K562 (cell line): ENCODE results near the gene SIGLEC14. TPM values are rescaled to one million over a fixed set of nuclear protein-coding genes. Genes with fewer than 3 reads are reported as not detected.

Experiments
- ATAC-seq: fragments of 200-7000 bp; cut with Tn5 transposase; 3 replicates; pipeline ENCODE4 v1.9.1; 2020; ENCODE audit warnings: moderate library complexity
- BruUV-seq: library from RNA; stranded (reverse); fragments of 400-500 nt; replicated peaks from 2 replicates; lab custom pipeline; 2021; lab: Mats Ljungman, UMichigan
- CTCF ChIA-PET: fragments of 300-600 bp; formaldehyde crosslinking; extraction: SDS; loops from one replicate; lab custom pipeline; 2021; ENCODE audit warnings: low intra/inter-chr PET ratio; lab: Yijun Ruan, JAX
- POLR2A ChIA-PET: fragments of 300-600, 350-650 bp; sonication (Branson Sonifier 250); formaldehyde crosslinking; extraction: SDS; loops from one replicate; lab custom pipeline; 2021; ENCODE audit warnings: antibody characterized with exemption, inconsistent platforms; lab: Yijun Ruan, JAX
- DNase-seq, 4 experiments: peaks; one replicate each; pipeline versions ENCODE4 v3.0.0 to v3.0.0-alpha.2; 2011 to 2018; ENCODE audit warnings: low spot score in 3 of 4, mixed read lengths in 3 of 4; ENCODE audit errors: extremely low read depth in 1 of 4
- FAIRE-seq: peaks from 2 replicates; lab custom pipeline; 2011; peaks lifted over from hg19 to GRCh38; lab: Jason Lieb, UNC
- H2AFZ ChIP-seq: 2 replicates; pipeline ENCODE4 v1.6.0; 2011; ENCODE audit warnings: low read depth, low read length, control low read depth, inconsistent platforms
- H3K27ac ChIP-seq: fragments of 200-600 bp; 3 replicates; pipeline ENCODE4 v1.8.0; 2011; ENCODE audit warnings: low read depth, mild to moderate bottlenecking, control low read depth, inconsistent platforms, low read length, moderate library complexity, mixed read lengths; ENCODE audit errors: extremely low read depth
- H3K27me3 ChIP-seq, 2 experiments: fragments of 300-600 bp in 1 of 2; 2 replicates in 1 of 2; 3 replicates in 1 of 2; pipeline versions ENCODE4 v1.6.0 to v1.8.0; 2011; ENCODE audit warnings: inconsistent platforms in 2 of 2, low read length in 2 of 2, mild to moderate bottlenecking in 1 of 2, mixed read lengths in 1 of 2, moderate library complexity in 1 of 2; ENCODE audit not compliant: control insufficient read depth in 2 of 2, insufficient read depth in 2 of 2
- H3K36me3 ChIP-seq: fragments of 300-600 bp; 3 replicates; pipeline ENCODE4 v1.8.0; 2011; ENCODE audit warnings: mild to moderate bottlenecking, low read length, inconsistent platforms; ENCODE audit not compliant: control insufficient read depth, insufficient read depth
- H3K4me1 ChIP-seq, 2 experiments: fragments of 200-600 bp in 1 of 2; replicated peaks in 1 of 2; 2 replicates in 1 of 2; 3 replicates in 1 of 2; pipeline versions ENCODE4 v1.5.1 to v1.8.0; 2011; ENCODE audit warnings: inconsistent platforms in 2 of 2, low read length in 2 of 2, mild to moderate bottlenecking in 1 of 2, mixed read lengths in 1 of 2, moderate library complexity in 1 of 2; ENCODE audit not compliant: control insufficient read depth in 2 of 2, insufficient read depth in 2 of 2
- H3K4me2 ChIP-seq: 2 replicates; pipeline ENCODE4 v1.6.1; 2011; ENCODE audit warnings: low read length, control low read depth, inconsistent platforms, mixed read lengths; ENCODE audit not compliant: insufficient read depth
- H3K4me3 ChIP-seq: fragments of 200-600 bp; sonication (generic), shearing (Covaris generic); 2 replicates; pipeline ENCODE4 v1.5.1; 2016; ENCODE audit warnings: control low read depth, inconsistent platforms
- H3K79me2 ChIP-seq: fragments of 200-600 bp; 3 replicates; pipeline ENCODE4 v1.8.0; 2011; ENCODE audit warnings: low read length, inconsistent platforms; ENCODE audit not compliant: control insufficient read depth, insufficient read depth
- H3K9ac ChIP-seq, 2 experiments: 2 replicates each; pipeline versions ENCODE4 v1.6.0 to v1.6.1; 2011; ENCODE audit warnings: low read depth in 2 of 2, low read length in 2 of 2, control low read depth in 1 of 2, inconsistent platforms in 1 of 2, mild to moderate bottlenecking in 1 of 2, mixed read lengths in 1 of 2; ENCODE audit not compliant: insufficient read depth in 1 of 2
- H3K9me1 ChIP-seq: one replicate; pipeline ENCODE4 v1.6.0; 2011; ENCODE audit warnings: inconsistent platforms, mild to moderate bottlenecking, low read length, moderate library complexity; ENCODE audit not compliant: control insufficient read depth, insufficient read depth
- H3K9me3 ChIP-seq: replicated peaks from 2 replicates; pipeline ENCODE4 v1.5.1; 2011; ENCODE audit warnings: low read depth, low read length, inconsistent platforms; ENCODE audit not compliant: control insufficient read depth, insufficient read depth
- H4K20me1 ChIP-seq: replicated peaks from 2 replicates; pipeline ENCODE4 v1.6.1; 2011; ENCODE audit warnings: low read length, inconsistent platforms, mixed read lengths; ENCODE audit not compliant: control insufficient read depth, insufficient read depth
- DMBX1 ChIP-seq: fragments of 250-450 bp; sonication (Bioruptor Pico); IDR thresholded peaks from 2 replicates; pipeline ENCODE4 v1.8.0; 2022; ENCODE audit warnings: inconsistent platforms, mild to moderate bottlenecking, moderate library complexity, borderline replicate concordance
- HIVEP1 ChIP-seq: fragments of 250-450 bp; sonication (Bioruptor Pico); IDR thresholded peaks from 2 replicates; pipeline ENCODE4 v1.4.0; 2020; ENCODE audit warnings: mild to moderate bottlenecking
- MEF2D ChIP-seq: conservative IDR thresholded peaks from 2 replicates; pipeline ENCODE4 v1.6.1; 2016; ENCODE audit warnings: low read depth, missing genetic modification characterization, missing compliant biosample characterization
- MTA2 ChIP-seq: fragments of 450-650 bp; IDR thresholded peaks from 2 replicates; pipeline ENCODE4 v1.6.1; 2016; ENCODE audit warnings: low read depth
- NFE2 ChIP-seq: IDR thresholded peaks from 2 replicates; pipeline ENCODE4 v1.6.1; 2014; ENCODE audit warnings: antibody characterized with exemption, low read depth
- NFRKB ChIP-seq: fragments of 450-650 bp; IDR thresholded peaks from 2 replicates; pipeline ENCODE4 v1.6.1; 2016; ENCODE audit warnings: low read depth
- POLR2AphosphoS5 ChIP-seq: IDR thresholded peaks from 2 replicates; pipeline ENCODE4 v1.6.1; 2011; ENCODE audit warnings: mild to moderate bottlenecking, low read depth, low read length, moderate library complexity; ENCODE audit not compliant: control insufficient read depth, insufficient read depth
- RBM34 ChIP-seq: fragments of 200-400 bp; formaldehyde crosslinking; IDR thresholded peaks from 2 replicates; pipeline ENCODE4 v1.6.1; 2018; ENCODE audit warnings: low read length, borderline replicate concordance; ENCODE audit not compliant: insufficient read depth
- TEAD4 ChIP-seq, 2 experiments: sonication (generic) in 1 of 2; formaldehyde crosslinking in 1 of 2; IDR thresholded peaks; 2 replicates each; pipeline versions ENCODE4 v1.6.1 to v1.8.0; 2012 to 2022; ENCODE audit warnings: borderline replicate concordance in 1 of 2, inconsistent platforms in 1 of 2, low read length in 1 of 2, mild to moderate bottlenecking in 1 of 2, missing genetic modification reagents in 1 of 2
- ZC3H11A ChIP-seq: IDR thresholded peaks from 2 replicates; pipeline ENCODE4 v1.6.1; 2012; ENCODE audit warnings: low read depth, low read length, improper control_type of control experiment
- ZC3H8 ChIP-seq: fragments of 450-650 bp; IDR thresholded peaks from 2 replicates; pipeline ENCODE4 v1.6.1; 2017
- ZNF655 ChIP-seq: fragments of 250-450 bp; sonication (Bioruptor Pico); IDR thresholded peaks from 2 replicates; pipeline ENCODE4 v1.5.0; 2021
- WGBS: fragments of 100-300 bp; shearing (Covaris generic); methylation state at CpG from one replicate; pipeline ENCODE4 v1.1.6; 2016; ENCODE audit warnings: low coverage, mixed read lengths; ENCODE audit not compliant: insufficient coverage; ENCODE audit errors: missing lambda C conversion rate; 5-methylcytosine and 5-hydroxymethylcytosine counted together
- in situ Hi-C: fragments of 300-500 bp; cut with MboI; formaldehyde crosslinking; loops from 4 replicates; pipeline ENCODE4 v1.15.0; 2018; ENCODE audit warnings: inconsistent platforms, mixed read lengths
- intact Hi-C: fragments of 100-400 bp; cut with micrococcal nuclease; formaldehyde crosslinking; loops from 2 replicates; pipeline ENCODE4 v1.14.2; 2022
- polyA plus RNA-seq, 8 experiments: library from polyadenylated mRNA; depleted of rRNA in 4 of 8; stranded (reverse) in 5 of 8; unstranded in 3 of 8; fragments of >200 nt; fragmentation: Nextera tagmentation in 2 of 8; fragmentation: Illumina TruSeq in 1 of 8; extraction: Ambion mirVana in 2 of 8; extraction: Trizol in 1 of 8; gene quantifications; 2 replicates each; pipeline versions ENCODE4 v1.2.1 to v1.2.3, GENCODE V29; 2011 to 2014; ENCODE audit warnings: inconsistent platforms in 1 of 8, missing spikeins in 1 of 8
- total RNA-seq, 7 experiments: library from RNA; depleted of rRNA in 6 of 7; stranded (reverse); fragments of >200 nt in 6 of 7; fragmentation: Illumina TruSeq in 2 of 7; extraction: Trizol in 2 of 7; gene quantifications; 2 replicates each; pipeline versions ENCODE4 v1.2.1 to v1.2.3, GENCODE V29; 2011 to 2021; ENCODE audit warnings: low replicate concordance in 1 of 7
- TF ChIP-seq, protein P1 (sequence below): sonication (generic); formaldehyde crosslinking; IDR thresholded peaks from 2 replicates; pipeline ENCODE4 v1.8.0; 2022; ENCODE audit warnings: missing genetic modification reagents, mild to moderate bottlenecking, moderate library complexity, borderline replicate concordance
- TF ChIP-seq, protein P2 (sequence below): IDR thresholded peaks from 2 replicates; pipeline ENCODE4 v1.6.1; 2014; ENCODE audit warnings: antibody characterized with exemption

SIGLEC14 gene
- total and polyA plus RNA-seq, 9 of the 15 experiments (the other 6 are each of a cell fraction or from before 2014, with no cell fraction given), result not detected

GRCh38 chr19:51687791-51688670 lies 41.4 kb upstream of the SIGLEC14 start (continued):
- TF ChIP-seq, protein P1, sequence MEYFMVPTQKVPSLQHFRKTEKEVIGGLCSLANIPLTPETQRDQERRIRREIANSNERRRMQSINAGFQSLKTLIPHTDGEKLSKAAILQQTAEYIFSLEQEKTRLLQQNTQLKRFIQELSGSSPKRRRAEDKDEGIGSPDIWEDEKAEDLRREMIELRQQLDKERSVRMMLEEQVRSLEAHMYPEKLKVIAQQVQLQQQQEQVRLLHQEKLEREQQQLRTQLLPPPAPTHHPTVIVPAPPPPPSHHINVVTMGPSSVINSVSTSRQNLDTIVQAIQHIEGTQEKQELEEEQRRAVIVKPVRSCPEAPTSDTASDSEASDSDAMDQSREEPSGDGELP (CRISPR knock-in tag), result peak; percentile 39; the same call in 1 of the 2 replicates
- TF ChIP-seq HIVEP1, result 0 out of 2 replicates have a peak, but pooled peaks have one; percentile 33
- 0 out of 2 replicates have a peak, but pooled peaks have one; percentile 19 for TF ChIP-seq MEF2D (tag)

- Histone ChIP-seq H3K9me3 (0 out of 2 replicates have a peak, but pooled peaks cover 3% of the 10 kb centered on the region), H3K79me2 (peaks cover 36% of the 10 kb centered on the region), H3K36me3 (no peaks in the 10 kb centered on the region), H3K9me1 (no peaks in the 10 kb centered on the region), H3K27ac (no peak overlapping the region), H3K27me3 (no peaks in the 10 kb centered on the region), H2AFZ (no peak overlapping the region), H3K4me3 (no peak overlapping the region), H3K4me2 (no peak overlapping the region), H3K4me1 (peaks cover 12 to 36% of the 10 kb centered on the region in 2 experiments), H4K20me1 (no peaks in the 10 kb centered on the region), H3K9ac (no peak overlapping the region)
- no peak for DNase-seq
- ATAC-seq, result no peak
- CTCF ChIA-PET, result interaction anchor here (0.6 kb wide), 1 partner anchor 1141 kb away, joined by 3 read pairs; no protein-coding TSS in a partner anchor
- in situ Hi-C loops (no loop called here), intact Hi-C loops (no loop called here)
- no peak for TF ChIP-seq RBM34
- no peak for TF ChIP-seq NFE2
- TF ChIP-seq MTA2, result no peak
- no peak for TF ChIP-seq ZNF655 (CRISPR knock-in tag)
- TF ChIP-seq NFRKB, result no peak
- TF ChIP-seq POLR2AphosphoS5, result no peak
- no peak for TF ChIP-seq ZC3H11A
- TF ChIP-seq, protein P2, sequence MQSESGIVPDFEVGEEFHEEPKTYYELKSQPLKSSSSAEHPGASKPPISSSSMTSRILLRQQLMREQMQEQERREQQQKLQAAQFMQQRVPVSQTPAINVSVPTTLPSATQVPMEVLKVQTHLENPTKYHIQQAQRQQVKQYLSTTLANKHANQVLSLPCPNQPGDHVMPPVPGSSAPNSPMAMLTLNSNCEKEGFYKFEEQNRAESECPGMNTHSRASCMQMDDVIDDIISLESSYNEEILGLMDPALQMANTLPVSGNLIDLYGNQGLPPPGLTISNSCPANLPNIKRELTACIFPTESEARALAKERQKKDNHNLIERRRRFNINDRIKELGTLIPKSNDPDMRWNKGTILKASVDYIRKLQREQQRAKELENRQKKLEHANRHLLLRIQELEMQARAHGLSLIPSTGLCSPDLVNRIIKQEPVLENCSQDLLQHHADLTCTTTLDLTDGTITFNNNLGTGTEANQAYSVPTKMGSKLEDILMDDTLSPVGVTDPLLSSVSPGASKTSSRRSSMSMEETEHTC, result no peak
- no peak for TF ChIP-seq TEAD4 (IDR thresholded peaks at IDR 0.05; ENCODE audit: low read length)
- no peak for TF ChIP-seq TEAD4 (CRISPR knock-in tag; IDR thresholded peaks at IDR 0.05; ENCODE audit: borderline replicate concordance)
- TF ChIP-seq DMBX1 (CRISPR knock-in tag), result no peak
- TF ChIP-seq ZC3H8, result no peak
- 75% methylated on average over 2 of the region's 2 CpGs for WGBS
- FAIRE-seq, result peak; percentile 52
- no TSS peak for BruUV-seq
- POLR2A ChIA-PET, result no interaction called here
Observed at GRCh38 chr19:51686171-51686570, 39.5 kb upstream of the SIGLEC14 start.
